GM12873 (cell line): Measurements from ENCODE around the gene IPO5.

Source experiments
- CTCF ChIP-seq: IDR thresholded peaks from 2 replicates; pipeline ENCODE4 v1.5.1; 2012; ENCODE audit warnings: low read depth, mild to moderate bottlenecking, moderate library complexity, low read length, control low read depth; ENCODE audit not compliant: insufficient read depth; ENCODE audit errors: missing control alignments

The IPO5 gene

GRCh38 chr13:98050041-98050466 is 96.6 kb downstream of the IPO5 start:
- no peak for TF ChIP-seq CTCF

GRCh38 chr13:98052412-98052811 is 98.9 kb downstream of the IPO5 start:
- no peak for TF ChIP-seq CTCF

GRCh38 chr13:98054301-98054700 is 100.8 kb downstream of the IPO5 start:
- TF ChIP-seq CTCF = no peak

- TF ChIP-seq CTCF = no peak
Measured at GRCh38 chr13:98055623-98056022, 102.1 kb downstream of the IPO5 start.

GRCh38 chr13:98056839-98057410 is 103.5 kb downstream of the IPO5 start:
- TF ChIP-seq CTCF = no peak

- TF ChIP-seq CTCF = no peak
Measured at GRCh38 chr13:98059276-98059675, 105.8 kb downstream of the IPO5 start.

- no peak for TF ChIP-seq CTCF
Measured at GRCh38 chr13:98060282-98060681, 106.8 kb downstream of the IPO5 start.
